MM.1S (cell line): ENCODE measurements around the gene ZNF408.

Experiments
- CTCF ChIP-seq: fragments of 300-600 bp; sonication (generic); IDR thresholded peaks from 2 replicates; pipeline ENCODE4 v1.5.1; 2016; ENCODE audit warnings: antibody characterized with exemption, low read length, mixed read lengths
- EZH2 ChIP-seq: fragments of 300-600 bp; sonication (generic); optimal IDR thresholded peaks from 2 replicates; pipeline ENCODE3; 2017; ENCODE audit warnings: low read depth, mild to moderate bottlenecking, antibody characterized with exemption, low read length, mixed read lengths
- EZH2phosphoT487 ChIP-seq: fragments of 300-600 bp; sonication (generic); IDR thresholded peaks from 2 replicates; pipeline ENCODE4 v1.6.1; 2018; ENCODE audit warnings: antibody characterized with exemption, low read length

GRCh38 chr11:46694072-46694471 lies 6.8 kb upstream of the ZNF408 start:
- TF ChIP-seq CTCF (no peak), EZH2phosphoT487 (no peak), EZH2 (no peak)
